OCI-LY7 (cell line): ENCODE measurements around the gene HMMR.

Experiments used
- EZH2phosphoT487 ChIP-seq: fragments of 200-600 bp; sonication (generic); IDR thresholded peaks from 2 replicates; pipeline ENCODE4 v1.6.1; 2018; ENCODE audit warnings: low read depth, borderline replicate concordance, mild to moderate bottlenecking, mixed run types, antibody characterized with exemption, low read length, moderate library complexity, mixed read lengths
- TF ChIP-seq, protein P1 (sequence below): fragments of 200-600 bp; sonication (generic); conservative IDR thresholded peaks from 2 replicates; pipeline ENCODE4 v1.5.1; 2014; ENCODE audit warnings: mild to moderate bottlenecking, antibody characterized with exemption, low read length, moderate library complexity, mixed read lengths

DNA sequence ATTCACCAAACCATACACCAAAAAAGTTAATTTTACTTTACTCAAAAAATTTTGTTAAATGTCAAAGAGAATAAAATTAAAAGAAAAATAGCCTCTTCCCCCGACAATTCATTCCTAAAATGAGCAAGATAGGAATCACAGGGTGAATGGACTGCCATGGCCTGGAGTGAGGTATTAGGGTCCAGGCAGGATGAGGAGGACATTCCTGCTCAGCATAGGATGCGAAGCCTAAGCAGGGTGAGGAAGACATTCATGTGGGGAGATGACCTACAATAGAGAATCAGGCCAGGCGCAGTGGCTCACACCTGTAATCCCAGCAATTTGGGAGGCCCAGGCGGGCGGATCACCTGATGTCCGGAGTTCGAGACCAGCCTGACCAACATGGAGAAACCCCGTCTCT lies 8.9 kb upstream of the HMMR start:
- TF ChIP-seq, protein P1, sequence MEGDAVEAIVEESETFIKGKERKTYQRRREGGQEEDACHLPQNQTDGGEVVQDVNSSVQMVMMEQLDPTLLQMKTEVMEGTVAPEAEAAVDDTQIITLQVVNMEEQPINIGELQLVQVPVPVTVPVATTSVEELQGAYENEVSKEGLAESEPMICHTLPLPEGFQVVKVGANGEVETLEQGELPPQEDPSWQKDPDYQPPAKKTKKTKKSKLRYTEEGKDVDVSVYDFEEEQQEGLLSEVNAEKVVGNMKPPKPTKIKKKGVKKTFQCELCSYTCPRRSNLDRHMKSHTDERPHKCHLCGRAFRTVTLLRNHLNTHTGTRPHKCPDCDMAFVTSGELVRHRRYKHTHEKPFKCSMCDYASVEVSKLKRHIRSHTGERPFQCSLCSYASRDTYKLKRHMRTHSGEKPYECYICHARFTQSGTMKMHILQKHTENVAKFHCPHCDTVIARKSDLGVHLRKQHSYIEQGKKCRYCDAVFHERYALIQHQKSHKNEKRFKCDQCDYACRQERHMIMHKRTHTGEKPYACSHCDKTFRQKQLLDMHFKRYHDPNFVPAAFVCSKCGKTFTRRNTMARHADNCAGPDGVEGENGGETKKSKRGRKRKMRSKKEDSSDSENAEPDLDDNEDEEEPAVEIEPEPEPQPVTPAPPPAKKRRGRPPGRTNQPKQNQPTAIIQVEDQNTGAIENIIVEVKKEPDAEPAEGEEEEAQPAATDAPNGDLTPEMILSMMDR, result no peak
- no peak for TF ChIP-seq EZH2phosphoT487
